K562 (cell line): ENCODE results near the gene PDCD6IP.

Experiments
- CEBPB ChIP-seq: fragments of 450-650 bp; IDR thresholded peaks from 2 replicates; pipeline ENCODE4 v1.6.1; 2016; ENCODE audit warnings: missing genetic modification characterization, missing compliant biosample characterization
- KDM1A ChIP-seq, 2 experiments: fragments of 450-650 bp; IDR thresholded peaks; 2 replicates each; pipeline ENCODE4 v1.6.1; 2016; ENCODE audit warnings: mild to moderate bottlenecking in 2 of 2
- KHSRP ChIP-seq: fragments of 450-650 bp; IDR thresholded peaks from 2 replicates; pipeline ENCODE4 v1.6.1; 2017
- MAFF ChIP-seq: IDR thresholded peaks from 2 replicates; pipeline ENCODE4 v1.6.1; 2012; ENCODE audit warnings: low read length, improper control_type of control experiment
- RNF2 ChIP-seq: sonication (generic); IDR thresholded peaks from 2 replicates; pipeline ENCODE4 v1.6.1; 2016
- SIN3A ChIP-seq, 2 experiments: fragments of 150-350 bp in 1 of 2; IDR thresholded peaks; 2 replicates each; pipeline ENCODE4 v1.6.1; 2011 to 2016; ENCODE audit warnings: borderline replicate concordance in 2 of 2, low read depth in 2 of 2, low read length in 2 of 2, mild to moderate bottlenecking in 2 of 2, moderate library complexity in 2 of 2; ENCODE audit not compliant: control insufficient read depth in 1 of 2
- SRSF3 ChIP-seq: fragments of 200-400 bp; formaldehyde crosslinking; IDR thresholded peaks from 2 replicates; pipeline ENCODE4 v1.6.1; 2016; ENCODE audit warnings: mild to moderate bottlenecking, low read length, moderate library complexity; ENCODE audit not compliant: insufficient read depth
- ZZZ3 ChIP-seq: fragments of 450-650 bp; IDR thresholded peaks from 2 replicates; pipeline ENCODE4 v1.6.1; 2016; ENCODE audit warnings: antibody characterized with exemption, mild to moderate bottlenecking, moderate library complexity
- TF ChIP-seq, protein P1 (sequence below), 2 experiments: fragments of 450-650 bp; IDR thresholded peaks; 2 replicates each; pipeline ENCODE4 v1.6.1; 2016; ENCODE audit warnings: mild to moderate bottlenecking in 2 of 2, borderline replicate concordance in 1 of 2, low read depth in 1 of 2, moderate library complexity in 1 of 2
- TF ChIP-seq, protein P2 (sequence below), 3 experiments: IDR thresholded peaks in 2 of 3; conservative IDR thresholded peaks in 1 of 3; 2 replicates each; pipeline ENCODE4 v1.5.1; 2011 to 2012; ENCODE audit warnings: low read length in 3 of 3, mild to moderate bottlenecking in 3 of 3, control low read depth in 2 of 3, improper control_type of control experiment in 1 of 3, inconsistent platforms in 1 of 3, low read depth in 1 of 3, mixed read lengths in 1 of 3, moderate library complexity in 1 of 3; ENCODE audit not compliant: insufficient read depth in 2 of 3

DNA sequence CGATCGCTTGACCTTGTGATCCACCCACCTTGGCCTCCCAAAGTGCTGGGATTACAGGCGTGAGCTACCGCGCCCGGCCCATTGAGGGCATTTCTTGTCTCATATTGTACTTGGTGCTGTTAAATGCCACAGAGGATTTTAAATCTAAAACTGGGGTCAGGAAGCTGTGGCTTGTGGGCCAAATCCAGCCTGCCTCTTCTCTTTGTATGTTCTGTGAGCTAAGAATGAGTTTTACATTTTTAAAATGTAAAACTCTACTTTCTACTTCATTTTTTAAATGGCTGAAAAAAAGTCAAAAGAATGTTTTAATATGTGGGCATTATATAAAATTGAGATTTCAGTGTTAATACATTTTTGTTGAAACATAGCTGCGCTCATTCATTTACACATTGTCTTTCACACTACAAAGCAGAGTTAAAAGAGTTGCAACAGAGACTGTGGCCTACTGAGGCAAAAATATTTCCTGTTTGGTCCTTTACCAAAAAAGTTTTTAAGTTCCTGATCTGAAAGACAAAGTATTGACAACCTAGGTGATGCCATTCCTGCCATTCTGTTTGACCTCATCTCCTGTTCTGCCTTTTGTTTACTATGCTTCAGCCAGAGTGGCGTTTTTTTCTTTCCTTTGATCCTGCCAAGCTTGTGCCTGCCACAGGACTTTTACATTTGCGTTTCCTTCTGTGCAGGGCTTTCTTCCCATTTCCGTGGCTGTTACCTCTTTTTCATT lies 50.4 kb downstream of the PDCD6IP start:
- TF ChIP-seq MAFF, result no peak
- TF ChIP-seq RNF2, result no peak
- TF ChIP-seq KHSRP, result no peak
- TF ChIP-seq SIN3A (IDR thresholded peaks at IDR 0.05; ENCODE audit: borderline replicate concordance in 2 of 2, control insufficient read depth in 1 of 2, low read depth in 2 of 2, low read length in 2 of 2), result no peak
- no peak for TF ChIP-seq SRSF3
- TF ChIP-seq CEBPB (tag), result no peak
- TF ChIP-seq, protein P1, sequence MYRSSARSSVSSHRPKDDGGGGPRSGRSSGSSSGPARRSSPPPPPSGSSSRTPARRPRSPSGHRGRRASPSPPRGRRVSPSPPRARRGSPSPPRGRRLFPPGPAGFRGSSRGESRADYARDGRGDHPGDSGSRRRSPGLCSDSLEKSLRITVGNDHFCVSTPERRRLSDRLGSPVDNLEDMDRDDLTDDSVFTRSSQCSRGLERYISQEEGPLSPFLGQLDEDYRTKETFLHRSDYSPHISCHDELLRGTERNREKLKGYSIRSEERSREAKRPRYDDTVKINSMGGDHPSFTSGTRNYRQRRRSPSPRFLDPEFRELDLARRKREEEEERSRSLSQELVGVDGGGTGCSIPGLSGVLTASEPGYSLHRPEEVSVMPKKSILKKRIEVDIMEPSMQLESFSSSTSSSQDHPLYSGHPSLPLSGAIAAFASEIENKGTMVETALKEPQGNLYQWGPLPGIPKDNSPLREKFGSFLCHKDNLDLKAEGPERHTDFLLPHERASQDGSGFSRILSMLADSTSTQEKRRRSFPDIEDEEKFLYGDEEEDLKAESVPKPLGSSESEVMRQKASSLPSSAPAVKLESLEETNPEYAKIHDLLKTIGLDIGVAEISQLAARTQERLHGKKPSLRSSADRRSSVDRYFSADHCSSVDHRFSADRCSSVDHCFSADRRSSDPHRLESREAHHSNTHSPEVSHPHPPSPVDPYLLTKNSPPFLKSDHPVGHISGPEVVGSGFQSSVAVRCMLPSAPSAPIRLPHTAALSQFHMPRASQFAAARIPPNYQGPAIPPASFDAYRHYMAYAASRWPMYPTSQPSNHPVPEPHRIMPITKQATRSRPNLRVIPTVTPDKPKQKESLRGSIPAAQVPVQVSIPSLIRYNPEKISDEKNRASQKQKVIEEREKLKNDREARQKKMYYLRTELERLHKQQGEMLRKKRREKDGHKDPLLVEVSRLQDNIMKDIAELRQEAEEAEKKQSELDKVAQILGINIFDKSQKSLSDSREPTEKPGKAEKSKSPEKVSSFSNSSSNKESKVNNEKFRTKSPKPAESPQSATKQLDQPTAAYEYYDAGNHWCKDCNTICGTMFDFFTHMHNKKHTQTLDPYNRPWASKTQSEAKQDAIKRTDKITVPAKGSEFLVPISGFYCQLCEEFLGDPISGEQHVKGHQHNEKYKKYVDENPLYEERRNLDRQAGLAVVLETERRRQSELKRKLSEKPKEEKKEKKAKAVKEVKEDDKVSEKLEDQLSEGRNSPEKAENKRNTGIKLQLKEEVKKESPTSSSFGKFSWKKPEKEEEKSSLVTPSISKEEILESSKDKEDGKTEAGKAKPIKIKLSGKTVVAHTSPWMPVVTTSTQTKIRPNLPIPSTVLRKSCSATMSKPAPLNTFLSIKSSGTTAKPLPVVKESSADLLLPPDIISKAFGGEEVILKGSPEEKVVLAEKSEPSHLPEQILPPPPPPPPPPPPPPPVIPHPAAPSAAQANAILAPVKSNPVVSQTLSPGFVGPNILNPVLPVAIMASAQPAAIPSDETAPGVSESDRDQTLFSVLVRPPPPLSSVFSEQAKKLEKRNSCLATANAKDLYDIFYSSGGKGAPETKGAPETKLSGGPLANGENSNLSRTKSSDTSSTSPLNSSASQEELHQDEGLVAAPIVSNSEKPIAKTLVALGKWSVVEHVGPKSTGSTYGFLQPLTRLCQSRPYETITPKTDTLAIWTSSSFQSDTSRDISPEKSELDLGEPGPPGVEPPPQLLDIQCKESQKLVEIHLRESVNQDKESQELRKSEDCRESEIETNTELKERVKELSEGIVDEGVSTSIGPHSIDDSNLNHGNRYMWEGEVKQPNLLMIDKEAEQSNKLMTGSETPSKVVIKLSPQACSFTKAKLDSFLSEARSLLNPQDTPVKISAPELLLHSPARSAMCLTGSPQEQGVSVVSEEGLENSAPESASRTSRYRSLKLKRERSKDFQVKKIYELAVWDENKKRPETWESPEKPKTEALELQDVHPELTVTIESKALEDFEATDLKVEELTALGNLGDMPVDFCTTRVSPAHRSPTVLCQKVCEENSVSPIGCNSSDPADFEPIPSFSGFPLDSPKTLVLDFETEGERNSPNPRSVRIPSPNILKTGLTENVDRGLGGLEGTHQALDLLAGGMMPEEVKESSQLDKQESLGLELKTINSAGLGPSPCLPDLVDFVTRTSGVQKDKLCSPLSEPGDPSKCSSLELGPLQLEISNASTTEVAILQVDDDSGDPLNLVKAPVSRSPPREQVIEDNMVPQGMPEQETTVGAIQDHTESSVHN (IDR thresholded peaks at IDR 0.05; ENCODE audit: borderline replicate concordance in 1 of 2, low read depth in 1 of 2), result no peak
- no peak for TF ChIP-seq ZZZ3
- TF ChIP-seq, protein P2, sequence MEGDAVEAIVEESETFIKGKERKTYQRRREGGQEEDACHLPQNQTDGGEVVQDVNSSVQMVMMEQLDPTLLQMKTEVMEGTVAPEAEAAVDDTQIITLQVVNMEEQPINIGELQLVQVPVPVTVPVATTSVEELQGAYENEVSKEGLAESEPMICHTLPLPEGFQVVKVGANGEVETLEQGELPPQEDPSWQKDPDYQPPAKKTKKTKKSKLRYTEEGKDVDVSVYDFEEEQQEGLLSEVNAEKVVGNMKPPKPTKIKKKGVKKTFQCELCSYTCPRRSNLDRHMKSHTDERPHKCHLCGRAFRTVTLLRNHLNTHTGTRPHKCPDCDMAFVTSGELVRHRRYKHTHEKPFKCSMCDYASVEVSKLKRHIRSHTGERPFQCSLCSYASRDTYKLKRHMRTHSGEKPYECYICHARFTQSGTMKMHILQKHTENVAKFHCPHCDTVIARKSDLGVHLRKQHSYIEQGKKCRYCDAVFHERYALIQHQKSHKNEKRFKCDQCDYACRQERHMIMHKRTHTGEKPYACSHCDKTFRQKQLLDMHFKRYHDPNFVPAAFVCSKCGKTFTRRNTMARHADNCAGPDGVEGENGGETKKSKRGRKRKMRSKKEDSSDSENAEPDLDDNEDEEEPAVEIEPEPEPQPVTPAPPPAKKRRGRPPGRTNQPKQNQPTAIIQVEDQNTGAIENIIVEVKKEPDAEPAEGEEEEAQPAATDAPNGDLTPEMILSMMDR (IDR thresholded peaks at IDR 0.05 in 2 of 3, conservative IDR thresholded peaks at IDR 0.05 in 1 of 3; ENCODE audit: insufficient read depth in 2 of 3, low read depth in 1 of 3, low read length in 3 of 3), result no peak
- no peak for TF ChIP-seq KDM1A (IDR thresholded peaks at IDR 0.05)
